Gastroesophageal sphincter (tissue), 2 donors: ENCODE measurements around the gene FBXL12.

Experiments
- POLR2A ChIP-seq, 2 donors: fragments of 450-650 bp; IDR thresholded peaks; one replicate each; pipeline ENCODE4 v1.6.1; 2017; ENCODE audit warnings: antibody characterized with exemption in 2 of 2, mild to moderate bottlenecking in 2 of 2, moderate library complexity in 1 of 2
- POLR2AphosphoS5 ChIP-seq: sonication (generic); formaldehyde crosslinking; IDR thresholded peaks from one replicate; pipeline ENCODE4 v1.6.1; 2017; ENCODE audit warnings: antibody characterized with exemption

GRCh38 chr19:9834726-9835506 lies 16.0 kb upstream of the FBXL12 start, which contains the start of gene PIN1:
- TF ChIP-seq POLR2AphosphoS5 (peak; percentile 43), POLR2A (IDR thresholded peaks at IDR 0.05) (peak in 1 of 2 donors; percentile 21)
